Keratinocyte (primary cell): Measurements from ENCODE around the gene CCDC33. TPM values are rescaled to one million over a fixed set of nuclear protein-coding genes. Genes with fewer than 3 reads are reported as not detected.

Experiments
- DNase-seq: peaks from one replicate; pipeline ENCODE4 v3.0.0-alpha.2; 2011; ENCODE audit warnings: low read depth, missing footprints, low spot score
- FAIRE-seq: peaks from 2 replicates; lab custom pipeline; 2011; peaks lifted over from hg19 to GRCh38; lab: Jason Lieb, UNC
- H2AFZ ChIP-seq: 2 replicates; pipeline ENCODE4 v1.6.0; 2012; ENCODE audit warnings: low read length, control low read depth, inconsistent platforms; ENCODE audit not compliant: control insufficient read depth
- H3K27ac ChIP-seq: 2 replicates; pipeline ENCODE4 v1.5.1; 2011; ENCODE audit warnings: low read length; ENCODE audit not compliant: control insufficient read depth, insufficient read depth
- H3K27me3 ChIP-seq: 3 replicates; pipeline ENCODE4 v1.6.0; 2011; ENCODE audit warnings: low read length; ENCODE audit not compliant: control insufficient read depth, insufficient read depth; ENCODE audit errors: extremely low read depth
- H3K36me3 ChIP-seq, 2 experiments: 2 replicates in 1 of 2; 3 replicates in 1 of 2; pipeline ENCODE4 v1.5.1; 2011; ENCODE audit warnings: low read length in 2 of 2, mild to moderate bottlenecking in 1 of 2; ENCODE audit not compliant: control insufficient read depth in 2 of 2, insufficient read depth in 2 of 2; ENCODE audit errors: extremely low read depth in 1 of 2
- H3K4me1 ChIP-seq: 3 replicates; pipeline ENCODE4 v1.5.1; 2011; ENCODE audit warnings: low read length; ENCODE audit not compliant: control insufficient read depth, insufficient read depth; ENCODE audit errors: extremely low read depth
- H3K4me2 ChIP-seq: 3 replicates; pipeline ENCODE4 v1.6.0; 2011; ENCODE audit warnings: low read depth, low read length; ENCODE audit not compliant: control insufficient read depth, insufficient read depth; ENCODE audit errors: extremely low read depth
- H3K4me3 ChIP-seq, 3 experiments: fragments of 200-600 bp in 1 of 3; sonication (generic) in 1 of 3; 2 replicates in 2 of 3; 3 replicates in 1 of 3; pipeline ENCODE4 v1.5.1; 2011 to 2016; ENCODE audit warnings: low read length in 3 of 3, mild to moderate bottlenecking in 3 of 3, control low read depth in 2 of 3, inconsistent platforms in 1 of 3, low read depth in 1 of 3, mixed read lengths in 1 of 3, mixed run types in 1 of 3, moderate library complexity in 1 of 3; ENCODE audit not compliant: control insufficient read depth in 2 of 3, insufficient read depth in 2 of 3; ENCODE audit errors: extremely low read depth in 1 of 3
- H3K79me2 ChIP-seq: 2 replicates; pipeline ENCODE4 v1.6.0; 2012; ENCODE audit warnings: low read length; ENCODE audit not compliant: control insufficient read depth, insufficient read depth
- H3K9ac ChIP-seq: 3 replicates; pipeline ENCODE4 v1.6.0; 2011; ENCODE audit warnings: low read length; ENCODE audit not compliant: control insufficient read depth, insufficient read depth; ENCODE audit errors: extremely low read depth
- H3K9me1 ChIP-seq: 3 replicates; pipeline ENCODE4 v1.6.0; 2011; ENCODE audit warnings: low read length; ENCODE audit not compliant: control insufficient read depth, insufficient read depth; ENCODE audit errors: extremely low read depth
- H3K9me3 ChIP-seq: 2 replicates; pipeline ENCODE4 v1.5.1; 2012; ENCODE audit warnings: low read depth, low read length; ENCODE audit not compliant: control insufficient read depth
- H4K20me1 ChIP-seq: 3 replicates; pipeline ENCODE4 v1.6.0; 2011; ENCODE audit warnings: low read length; ENCODE audit not compliant: control insufficient read depth, insufficient read depth; ENCODE audit errors: extremely low read depth
- EZH2 ChIP-seq: IDR thresholded peaks from one replicate; pipeline ENCODE4 v1.6.1; 2012; ENCODE audit warnings: inconsistent platforms, mild to moderate bottlenecking, low read length, moderate library complexity
- dilution Hi-C: fragments of 300-500 bp; cut with MboI; formaldehyde crosslinking; loops from one replicate; pipeline ENCODE4 v1.7.0; 2020; ENCODE audit warnings: low sequenced_read_pairs; ENCODE audit not compliant: extremely low pct_ligation_motif_present
- polyA plus RNA-seq, 5 experiments: library from polyadenylated mRNA; depleted of rRNA in 3 of 5; stranded (reverse) in 3 of 5; stranded (forward) in 1 of 5; unstranded in 1 of 5; fragments of >200 nt; gene quantifications; 1 replicate in 1 of 5; 2 replicates in 3 of 5; 3 replicates in 1 of 5; pipeline versions ENCODE4 v1.2.1 to v1.2.3, GENCODE V29; 2011 to 2012; ENCODE audit warnings: missing spikeins in 2 of 5, low read depth in 1 of 5, low replicate concordance in 1 of 5
- TF ChIP-seq, protein P1 (sequence below), 3 experiments: IDR thresholded peaks in 1 of 3; conservative IDR thresholded peaks in 1 of 3; optimal IDR thresholded peaks in 1 of 3; 2 replicates in 2 of 3; 3 replicates in 1 of 3; pipeline versions ENCODE3 to v1.5.1; 2011; ENCODE audit warnings: low read length in 3 of 3, mild to moderate bottlenecking in 3 of 3, moderate library complexity in 2 of 3, control low read depth in 1 of 3, inconsistent platforms in 1 of 3; ENCODE audit not compliant: insufficient read depth in 2 of 3; ENCODE audit errors: extremely low read depth in 1 of 3

Gene CCDC33
- polyA plus RNA-seq, 1 donor (not counting 4 experiments of a cell fraction or from before 2014, with no cell fraction given): not detected

GRCh38 chr15:74319596-74320351 is 83.6 kb downstream of the CCDC33 start:
- H3K79me2 ChIP-seq: no peaks in the 10 kb centered on the region
- no peak overlapping the region for H3K9ac ChIP-seq
- H3K27me3 ChIP-seq: no peaks in the 10 kb centered on the region
- H4K20me1 ChIP-seq: no peaks in the 10 kb centered on the region
- no peaks in the 10 kb centered on the region for H3K36me3 ChIP-seq
- H3K27ac ChIP-seq: no peak overlapping the region
- no peak overlapping the region for H3K4me3 ChIP-seq
- no peak overlapping the region for H3K4me2 ChIP-seq
- FAIRE-seq (no peak), DNase-seq (no peak)
- H3K9me1 ChIP-seq: no peaks in the 10 kb centered on the region
- TF ChIP-seq, protein P1, sequence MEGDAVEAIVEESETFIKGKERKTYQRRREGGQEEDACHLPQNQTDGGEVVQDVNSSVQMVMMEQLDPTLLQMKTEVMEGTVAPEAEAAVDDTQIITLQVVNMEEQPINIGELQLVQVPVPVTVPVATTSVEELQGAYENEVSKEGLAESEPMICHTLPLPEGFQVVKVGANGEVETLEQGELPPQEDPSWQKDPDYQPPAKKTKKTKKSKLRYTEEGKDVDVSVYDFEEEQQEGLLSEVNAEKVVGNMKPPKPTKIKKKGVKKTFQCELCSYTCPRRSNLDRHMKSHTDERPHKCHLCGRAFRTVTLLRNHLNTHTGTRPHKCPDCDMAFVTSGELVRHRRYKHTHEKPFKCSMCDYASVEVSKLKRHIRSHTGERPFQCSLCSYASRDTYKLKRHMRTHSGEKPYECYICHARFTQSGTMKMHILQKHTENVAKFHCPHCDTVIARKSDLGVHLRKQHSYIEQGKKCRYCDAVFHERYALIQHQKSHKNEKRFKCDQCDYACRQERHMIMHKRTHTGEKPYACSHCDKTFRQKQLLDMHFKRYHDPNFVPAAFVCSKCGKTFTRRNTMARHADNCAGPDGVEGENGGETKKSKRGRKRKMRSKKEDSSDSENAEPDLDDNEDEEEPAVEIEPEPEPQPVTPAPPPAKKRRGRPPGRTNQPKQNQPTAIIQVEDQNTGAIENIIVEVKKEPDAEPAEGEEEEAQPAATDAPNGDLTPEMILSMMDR (optimal IDR thresholded peaks at IDR 0.05 in 1 of 3, IDR thresholded peaks at IDR 0.05 in 1 of 3, conservative IDR thresholded peaks at IDR 0.05 in 1 of 3; ENCODE audit: extremely low read depth in 1 of 3, insufficient read depth in 2 of 3, low read length in 3 of 3): no peak
- dilution Hi-C loops: no loop called here
- H3K9me3 ChIP-seq: no peaks in the 10 kb centered on the region
- no peak overlapping the region for H2AFZ ChIP-seq
- no peaks in the 10 kb centered on the region for H3K4me1 ChIP-seq

DNA sequence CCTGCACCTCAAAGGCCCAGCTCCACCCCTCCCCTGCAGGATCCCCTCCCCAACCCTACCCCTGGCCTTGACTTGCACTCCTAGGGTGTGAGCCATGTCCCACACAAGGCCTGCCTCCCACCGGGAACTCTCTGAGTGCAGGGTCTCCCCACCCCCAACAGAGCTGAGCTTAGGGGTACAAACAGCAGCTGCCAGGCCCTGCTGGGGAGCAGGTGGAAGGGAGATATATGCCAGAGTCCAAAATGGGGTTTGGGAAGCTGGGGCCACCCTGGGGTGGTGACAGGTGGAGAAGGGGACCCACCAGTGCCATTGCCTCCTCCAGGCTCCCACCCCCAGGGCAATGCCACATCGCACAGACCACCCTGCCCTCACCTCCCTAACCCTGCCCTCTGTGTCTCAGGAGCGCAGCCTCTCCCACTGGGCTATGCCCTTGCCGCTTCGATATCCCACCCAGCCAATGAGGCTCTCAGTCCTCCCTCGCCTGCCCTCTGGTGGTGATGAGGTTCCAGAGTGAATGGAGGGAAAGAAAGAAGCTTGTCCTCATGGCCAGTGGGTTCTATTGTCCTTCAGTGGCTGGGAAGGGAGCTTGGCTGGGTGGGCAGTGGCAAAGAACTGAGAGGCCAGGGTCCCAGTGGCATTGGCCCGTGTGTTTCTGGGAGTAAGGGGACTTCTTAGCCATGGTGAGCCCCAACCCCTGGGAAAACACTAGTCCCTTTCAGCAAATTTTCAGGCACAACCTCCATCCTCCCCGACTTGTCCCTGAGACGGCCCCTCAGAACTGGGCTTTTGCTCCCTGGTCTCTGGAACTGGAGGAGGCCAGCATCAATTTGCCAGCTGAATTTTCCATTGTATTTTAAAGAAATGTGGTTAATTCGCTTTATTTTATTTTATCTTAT is 84.5 kb downstream of the CCDC33 start:
- no peak overlapping the region for H2AFZ ChIP-seq
- no peaks in the 10 kb centered on the region for H3K9me1 ChIP-seq
- no peak for FAIRE-seq
- H3K36me3 ChIP-seq: no peaks in the 10 kb centered on the region
- TF ChIP-seq EZH2: no peak
- TF ChIP-seq, protein P1 (optimal IDR thresholded peaks at IDR 0.05 in 1 of 3, IDR thresholded peaks at IDR 0.05 in 1 of 3, conservative IDR thresholded peaks at IDR 0.05 in 1 of 3; ENCODE audit: extremely low read depth in 1 of 3, insufficient read depth in 2 of 3, low read length in 3 of 3): peak; percentile 57 to 68 (median 68)
- H3K4me3 ChIP-seq: no peak overlapping the region
- no peaks in the 10 kb centered on the region for H3K79me2 ChIP-seq
- no peak for DNase-seq
- no peak overlapping the region for H3K9ac ChIP-seq
- H3K4me2 ChIP-seq: no peak overlapping the region
- H3K9me3 ChIP-seq: no peaks in the 10 kb centered on the region
- H3K27ac ChIP-seq: no peak overlapping the region
- H3K4me1 ChIP-seq: no peaks in the 10 kb centered on the region
- dilution Hi-C loops: no loop called here
- H3K27me3 ChIP-seq: no peaks in the 10 kb centered on the region
- H4K20me1 ChIP-seq: no peaks in the 10 kb centered on the region
